Fibroblast of lung (primary cell): ENCODE data around the gene PSPN. TPM values are rescaled to one million over a fixed set of nuclear protein-coding genes. Genes with fewer than 3 reads are reported as not detected.

Source experiments
- DNase-seq, 2 donors: peaks; one replicate each; pipeline versions ENCODE4 v3.0.0 to v3.0.0-alpha.2; 2010; ENCODE audit warnings: low read depth in 2 of 2
- H2AFZ ChIP-seq: 2 replicates; pipeline ENCODE4 v1.5.1; 2012; ENCODE audit warnings: low read length, control low read depth, inconsistent platforms
- H3K27ac ChIP-seq: 2 replicates; pipeline ENCODE4 v1.5.1; 2011; ENCODE audit warnings: low read length, control low read depth; ENCODE audit not compliant: insufficient read depth
- H3K27me3 ChIP-seq: 2 replicates; pipeline ENCODE4 v1.5.1; 2011; ENCODE audit warnings: mild to moderate bottlenecking, low read length; ENCODE audit not compliant: control insufficient read depth, insufficient read depth
- H3K36me3 ChIP-seq: 2 replicates; pipeline ENCODE4 v1.5.1; 2011; ENCODE audit warnings: low read length; ENCODE audit not compliant: control insufficient read depth, insufficient read depth
- H3K4me1 ChIP-seq: 2 replicates; pipeline ENCODE4 v1.5.1; 2011; ENCODE audit warnings: low read length; ENCODE audit not compliant: control insufficient read depth, insufficient read depth; ENCODE audit errors: extremely low read depth
- H3K4me2 ChIP-seq: 2 replicates; pipeline ENCODE4 v1.5.1; 2011; ENCODE audit warnings: low read length, control low read depth; ENCODE audit not compliant: insufficient read depth; ENCODE audit errors: extremely low read depth
- H3K4me3 ChIP-seq, 4 experiments: fragments of 200-600 bp in 1 of 4; sonication (generic) in 1 of 4; replicated peaks in 1 of 4; 2 replicates each; pipeline ENCODE4 v1.5.1; 2011 to 2016; ENCODE audit warnings: low read length in 4 of 4, low read depth in 3 of 4, mild to moderate bottlenecking in 3 of 4, control low read depth in 2 of 4, inconsistent platforms in 1 of 4, mixed read lengths in 1 of 4; ENCODE audit not compliant: insufficient read depth in 1 of 4; ENCODE audit errors: control extremely low read depth in 1 of 4
- H3K79me2 ChIP-seq: 2 replicates; pipeline ENCODE4 v1.5.1; 2012; ENCODE audit warnings: mild to moderate bottlenecking, low read length, inconsistent platforms; ENCODE audit not compliant: control insufficient read depth, insufficient read depth
- H3K9ac ChIP-seq: 2 replicates; pipeline ENCODE4 v1.5.1; 2011; ENCODE audit warnings: mild to moderate bottlenecking, low read length, control low read depth; ENCODE audit not compliant: insufficient read depth
- H3K9me3 ChIP-seq: 2 replicates; pipeline ENCODE4 v1.5.1; 2012; ENCODE audit warnings: low read depth, low read length; ENCODE audit not compliant: control insufficient read depth, insufficient read depth
- H4K20me1 ChIP-seq: 2 replicates; pipeline ENCODE4 v1.5.1; 2011; ENCODE audit warnings: low read length; ENCODE audit not compliant: control insufficient read depth, insufficient read depth; ENCODE audit errors: extremely low read depth
- EZH2 ChIP-seq: IDR thresholded peaks from 2 replicates; pipeline ENCODE4 v1.5.1; 2012; ENCODE audit warnings: low read length, control low read depth, mild to moderate bottlenecking; ENCODE audit errors: missing control alignments
- polyA plus RNA-seq, 2 donors: library from polyadenylated mRNA; depleted of rRNA in 1 of 2; stranded (reverse) in 1 of 2; unstranded in 1 of 2; fragments of >200 nt; gene quantifications; 2 replicates each; pipeline ENCODE4 v1.2.1, GENCODE V29; 2011 to 2012; ENCODE audit warnings: missing spikeins in 1 of 2
- total RNA-seq: library from RNA; depleted of rRNA; stranded (reverse); fragments of >200 nt; gene quantifications from 2 replicates; pipeline ENCODE4 v1.2.1, GENCODE V29; 2014
- TF ChIP-seq, protein P1 (sequence below), 2 donors: IDR thresholded peaks in 1 of 2; conservative IDR thresholded peaks in 1 of 2; 1 replicate in 1 of 2; 2 replicates in 1 of 2; pipeline ENCODE4 v1.5.1; 2011 to 2012; ENCODE audit warnings: low read length in 2 of 2, control low read depth in 1 of 2, inconsistent platforms in 1 of 2, low read depth in 1 of 2, mild to moderate bottlenecking in 1 of 2

The PSPN gene
- total and polyA plus RNA-seq, 2 donors (not counting 1 experiment from before 2014, with no cell fraction given): 0.25 to 0.99 TPM

GRCh38 chr19:6333439-6333838 lies 42.3 kb downstream of the PSPN start, which contains the start of gene ACER1:
Gene ACER1 (minus strand): TSS chr19:6333612. CDS start chr19:6333551, 61 bp downstream.
- no peaks in the 10 kb centered on the region for H4K20me1 ChIP-seq
- no peak within 1 kb of the TSS for H3K9ac ChIP-seq
- no peaks in the 10 kb centered on the region for H3K27me3 ChIP-seq
- no peaks in the 10 kb centered on the region for H3K36me3 ChIP-seq
- no peaks in the 10 kb centered on the region for H3K9me3 ChIP-seq
- H3K27ac ChIP-seq: no peak within 1 kb of the TSS
- no peak within 1 kb of the TSS for H3K4me2 ChIP-seq
- TF ChIP-seq, protein P1, sequence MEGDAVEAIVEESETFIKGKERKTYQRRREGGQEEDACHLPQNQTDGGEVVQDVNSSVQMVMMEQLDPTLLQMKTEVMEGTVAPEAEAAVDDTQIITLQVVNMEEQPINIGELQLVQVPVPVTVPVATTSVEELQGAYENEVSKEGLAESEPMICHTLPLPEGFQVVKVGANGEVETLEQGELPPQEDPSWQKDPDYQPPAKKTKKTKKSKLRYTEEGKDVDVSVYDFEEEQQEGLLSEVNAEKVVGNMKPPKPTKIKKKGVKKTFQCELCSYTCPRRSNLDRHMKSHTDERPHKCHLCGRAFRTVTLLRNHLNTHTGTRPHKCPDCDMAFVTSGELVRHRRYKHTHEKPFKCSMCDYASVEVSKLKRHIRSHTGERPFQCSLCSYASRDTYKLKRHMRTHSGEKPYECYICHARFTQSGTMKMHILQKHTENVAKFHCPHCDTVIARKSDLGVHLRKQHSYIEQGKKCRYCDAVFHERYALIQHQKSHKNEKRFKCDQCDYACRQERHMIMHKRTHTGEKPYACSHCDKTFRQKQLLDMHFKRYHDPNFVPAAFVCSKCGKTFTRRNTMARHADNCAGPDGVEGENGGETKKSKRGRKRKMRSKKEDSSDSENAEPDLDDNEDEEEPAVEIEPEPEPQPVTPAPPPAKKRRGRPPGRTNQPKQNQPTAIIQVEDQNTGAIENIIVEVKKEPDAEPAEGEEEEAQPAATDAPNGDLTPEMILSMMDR (conservative IDR thresholded peaks at IDR 0.05 in 1 of 2, IDR thresholded peaks at IDR 0.05 in 1 of 2; ENCODE audit: low read depth in 1 of 2, low read length in 2 of 2): no peak
- TF ChIP-seq EZH2: no peak
- H3K79me2 ChIP-seq: no peaks in the 10 kb centered on the region
- H3K4me3 ChIP-seq: no peak within 1 kb of the TSS
- H3K4me1 ChIP-seq: no peaks in the 10 kb centered on the region
- no peak for DNase-seq
- H2AFZ ChIP-seq: no peak within 1 kb of the TSS

GRCh38 chr19:6326815-6327214 lies 48.9 kb downstream of the PSPN start:
- Histone ChIP-seq H3K36me3 (no peaks in the 10 kb centered on the region), H3K9me3 (no peaks in the 10 kb centered on the region), H2AFZ (no peak overlapping the region), H4K20me1 (no peaks in the 10 kb centered on the region), H3K9ac (no peak overlapping the region), H3K79me2 (no peaks in the 10 kb centered on the region), H3K4me3 (no peak overlapping the region), H3K27me3 (no peaks in the 10 kb centered on the region), H3K27ac (no peak overlapping the region), H3K4me2 (no peak overlapping the region), H3K4me1 (no peaks in the 10 kb centered on the region)
- TF ChIP-seq, protein P1 (conservative IDR thresholded peaks at IDR 0.05 in 1 of 2, IDR thresholded peaks at IDR 0.05 in 1 of 2; ENCODE audit: low read depth in 1 of 2, low read length in 2 of 2): no peak
- no peak for TF ChIP-seq EZH2
- no peak for DNase-seq

GRCh38 chr19:6325614-6326013 lies 50.1 kb downstream of the PSPN start:
- Histone ChIP-seq H3K27me3 (no peaks in the 10 kb centered on the region), H3K9ac (no peak overlapping the region), H3K36me3 (no peaks in the 10 kb centered on the region), H3K4me3 (no peak overlapping the region), H3K27ac (no peak overlapping the region), H3K4me2 (no peak overlapping the region), H4K20me1 (no peaks in the 10 kb centered on the region), H2AFZ (no peak overlapping the region), H3K9me3 (no peaks in the 10 kb centered on the region), H3K79me2 (no peaks in the 10 kb centered on the region), H3K4me1 (no peaks in the 10 kb centered on the region)
- no peak for TF ChIP-seq EZH2
- TF ChIP-seq, protein P1 (conservative IDR thresholded peaks at IDR 0.05 in 1 of 2, IDR thresholded peaks at IDR 0.05 in 1 of 2; ENCODE audit: low read depth in 1 of 2, low read length in 2 of 2): no peak
- no peak for DNase-seq

Other genes with a start within 250 kb of the PSPN start
- not detected in 2 replicates for gene ACSBG2, start 240.3 kb downstream of the PSPN start, total RNA-seq
- not detected in 2 replicates for gene ACSBG2, start 240.3 kb downstream of the PSPN start, polyA plus RNA-seq
- 4.4 and 6.4 TPM in 2 replicates for gene MLLT1, start 96.0 kb downstream of the PSPN start, total RNA-seq
- 13.7 and 14.4 TPM in 2 replicates for gene MLLT1, start 96.0 kb downstream of the PSPN start, polyA plus RNA-seq
- not detected in 2 replicates for gene ACER1, start 42.3 kb downstream of the PSPN start, total RNA-seq
- not detected in 2 replicates for gene ACER1, start 42.3 kb downstream of the PSPN start, polyA plus RNA-seq
- gene CLPP, start 14.4 kb downstream of the PSPN start, total RNA-seq: 39.8 and 54.7 TPM in 2 replicates
- gene CLPP, start 14.4 kb downstream of the PSPN start, polyA plus RNA-seq: 34.0 and 37.8 TPM in 2 replicates
- gene ALKBH7, start 3.1 kb downstream of the PSPN start, total RNA-seq: 26.5 and 28.9 TPM in 2 replicates
- 6.3 and 9.5 TPM in 2 replicates for gene ALKBH7, start 3.1 kb downstream of the PSPN start, polyA plus RNA-seq
- 50.4 and 52.1 TPM in 2 replicates for gene GTF2F1, start 17.2 kb upstream of the PSPN start, total RNA-seq
- gene GTF2F1, start 17.2 kb upstream of the PSPN start, polyA plus RNA-seq: 43.0 and 54.5 TPM in 2 replicates
- 84.7 and 93.5 TPM in 2 replicates for gene KHSRP, start 48.9 kb upstream of the PSPN start, total RNA-seq
- gene KHSRP, start 48.9 kb upstream of the PSPN start, polyA plus RNA-seq: 66.0 and 101 TPM in 2 replicates
- gene SLC25A41, start 57.8 kb upstream of the PSPN start, total RNA-seq: under 0.01 and 0.26 TPM in 2 replicates
- 0.03 TPM in 1 of 2 replicates, not detected in the other for gene SLC25A41, start 57.8 kb upstream of the PSPN start, polyA plus RNA-seq
- gene SLC25A23, start 83.9 kb upstream of the PSPN start, total RNA-seq: 18.5 and 33.9 TPM in 2 replicates
- 4.5 and 7.9 TPM in 2 replicates for gene SLC25A23, start 83.9 kb upstream of the PSPN start, polyA plus RNA-seq
- gene CRB3, start 88.3 kb upstream of the PSPN start, total RNA-seq: 0.17 TPM in 1 of 2 replicates, not detected in the other
- gene CRB3, start 88.3 kb upstream of the PSPN start, polyA plus RNA-seq: not detected in 2 replicates
- gene DENND1C, start 105.9 kb upstream of the PSPN start, total RNA-seq: not detected in 2 replicates
- not detected in 2 replicates for gene DENND1C, start 105.9 kb upstream of the PSPN start, polyA plus RNA-seq
- not detected in 2 replicates for gene TUBB4A, start 126.4 kb upstream of the PSPN start, total RNA-seq
- not detected in 2 replicates for gene TUBB4A, start 126.4 kb upstream of the PSPN start, polyA plus RNA-seq
- 0.26 and 0.66 TPM in 2 replicates for gene TNFSF9, start 155.1 kb upstream of the PSPN start, total RNA-seq
- gene TNFSF9, start 155.1 kb upstream of the PSPN start, polyA plus RNA-seq: 0.22 and 0.40 TPM in 2 replicates
- not detected in 2 replicates for gene CD70, start 215.2 kb upstream of the PSPN start, total RNA-seq
- gene CD70, start 215.2 kb upstream of the PSPN start, polyA plus RNA-seq: not detected in 2 replicates